Testis (tissue), 3 donors: ENCODE results near the gene LYST. TPM values are rescaled to one million over a fixed set of nuclear protein-coding genes. Genes with fewer than 3 reads are reported as not detected.

Source experiments
- DNase-seq: peaks from one replicate; pipeline ENCODE4 v3.0.0-alpha.2; 2019
- H3K27ac ChIP-seq, 2 donors: fragments of 200-600 bp; sonication (generic); one replicate each; pipeline ENCODE4 v1.5.1; 2019
- H3K27me3 ChIP-seq: fragments of 200-600 bp; sonication (generic); one replicate; pipeline ENCODE4 v1.5.1; 2019
- H3K36me3 ChIP-seq: fragments of 200-600 bp; sonication (generic); one replicate; pipeline ENCODE4 v1.5.1; 2017; ENCODE audit warnings: low read depth; ENCODE audit errors: missing control alignments
- H3K4me1 ChIP-seq: fragments of 200-600 bp; sonication (generic); one replicate; pipeline ENCODE4 v1.5.1; 2019
- H3K4me3 ChIP-seq, 2 donors: fragments of 200-600 bp; sonication (generic); one replicate each; pipeline ENCODE4 v1.5.1; 2017 to 2019
- H3K9me3 ChIP-seq: fragments of 200-600 bp; sonication (generic); one replicate; pipeline ENCODE4 v1.5.1; 2017
- POLR2A ChIP-seq: fragments of 450-650 bp; IDR thresholded peaks from one replicate; pipeline ENCODE4 v1.6.1; 2017; ENCODE audit warnings: antibody characterized with exemption, mild to moderate bottlenecking, moderate library complexity
- WGBS, 2 donors: methylation state at CpG; one replicate each; pipeline ENCODE4 v1.1.5; 2018; 5-methylcytosine and 5-hydroxymethylcytosine counted together
- intact Hi-C: fragments of 100-400 bp; cut with DNase I; formaldehyde crosslinking; loops from one replicate; pipeline ENCODE4 v1.15.1; 2023; ENCODE audit warnings: low total_unique reads
- polyA plus RNA-seq: library from polyadenylated mRNA; stranded (reverse); fragments of 350-450 nt; fragmentation: Illumina TruSeq; extraction: RNeasy Lipid Tissue Mini Kit (QIAGEN cat#74804); gene quantifications from one replicate; pipeline ENCODE4 v1.2.3, GENCODE V29; 2014; ENCODE audit warnings: low read depth, low replicate concordance; ENCODE audit not compliant: insufficient read depth
- total RNA-seq, 2 donors: library from RNA; depleted of rRNA; stranded (reverse); fragments of >200 nt; gene quantifications; one replicate each; pipeline ENCODE4 v1.2.3, GENCODE V29; 2016
- TF ChIP-seq, protein P1 (sequence below), 3 experiments: fragments of 450-650 bp in 2 of 3; fragments of 200-600 bp in 1 of 3; sonication (generic) in 1 of 3; IDR thresholded peaks; one replicate each; pipeline ENCODE4 v1.5.1; 2016 to 2019; ENCODE audit warnings: antibody characterized with exemption in 3 of 3, mild to moderate bottlenecking in 2 of 3, moderate library complexity in 1 of 3

LYST gene
- total and polyA plus RNA-seq, 3 donors from 2014 or later = 22.9 to 69.1 (median 60.9) TPM

DNA sequence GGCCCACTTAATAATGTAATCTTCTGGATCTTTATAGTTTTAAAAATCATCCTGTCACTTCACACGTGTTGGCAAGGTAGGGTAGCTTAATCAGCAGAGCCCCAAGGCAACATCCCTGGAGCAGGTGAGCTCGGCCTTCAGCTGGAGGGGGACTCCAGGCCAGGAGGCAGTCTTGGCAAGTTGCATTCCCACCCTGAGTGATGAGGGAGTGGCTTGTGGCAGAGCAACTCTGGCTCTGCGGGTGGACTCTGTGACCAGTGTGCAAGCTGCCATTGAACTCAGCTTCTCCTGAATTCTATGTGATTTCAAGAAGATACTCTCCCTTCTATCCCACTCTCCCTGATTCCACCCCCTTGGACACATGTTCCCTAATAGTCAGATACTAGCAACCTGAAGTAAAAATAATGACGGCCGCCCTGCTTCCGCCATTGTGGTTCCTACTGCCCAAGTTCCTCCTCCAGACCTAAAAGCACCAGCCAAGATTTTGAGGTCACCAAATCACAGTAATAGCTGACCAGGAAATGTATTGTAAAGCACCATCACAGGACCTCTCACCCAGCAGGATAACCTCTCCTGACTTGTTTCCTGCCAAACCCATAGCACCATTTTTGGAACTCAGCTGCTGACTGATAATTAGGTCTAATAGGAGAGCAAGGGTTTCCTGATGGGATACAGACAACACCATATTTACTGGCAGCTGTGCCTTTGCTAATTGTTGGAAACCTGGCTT lies 11.5 kb upstream of the LYST start:
- no peak overlapping the region for H3K4me3 ChIP-seq
- H3K36me3 ChIP-seq = no peaks in the 10 kb centered on the region
- intact Hi-C loops = no loop called here
- no peak for TF ChIP-seq POLR2A
- TF ChIP-seq, protein P1, sequence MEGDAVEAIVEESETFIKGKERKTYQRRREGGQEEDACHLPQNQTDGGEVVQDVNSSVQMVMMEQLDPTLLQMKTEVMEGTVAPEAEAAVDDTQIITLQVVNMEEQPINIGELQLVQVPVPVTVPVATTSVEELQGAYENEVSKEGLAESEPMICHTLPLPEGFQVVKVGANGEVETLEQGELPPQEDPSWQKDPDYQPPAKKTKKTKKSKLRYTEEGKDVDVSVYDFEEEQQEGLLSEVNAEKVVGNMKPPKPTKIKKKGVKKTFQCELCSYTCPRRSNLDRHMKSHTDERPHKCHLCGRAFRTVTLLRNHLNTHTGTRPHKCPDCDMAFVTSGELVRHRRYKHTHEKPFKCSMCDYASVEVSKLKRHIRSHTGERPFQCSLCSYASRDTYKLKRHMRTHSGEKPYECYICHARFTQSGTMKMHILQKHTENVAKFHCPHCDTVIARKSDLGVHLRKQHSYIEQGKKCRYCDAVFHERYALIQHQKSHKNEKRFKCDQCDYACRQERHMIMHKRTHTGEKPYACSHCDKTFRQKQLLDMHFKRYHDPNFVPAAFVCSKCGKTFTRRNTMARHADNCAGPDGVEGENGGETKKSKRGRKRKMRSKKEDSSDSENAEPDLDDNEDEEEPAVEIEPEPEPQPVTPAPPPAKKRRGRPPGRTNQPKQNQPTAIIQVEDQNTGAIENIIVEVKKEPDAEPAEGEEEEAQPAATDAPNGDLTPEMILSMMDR (IDR thresholded peaks at IDR 0.05) = no peak
- H3K27me3 ChIP-seq = no peaks in the 10 kb centered on the region
- 59 to 84% methylated on average over 6 of the region's 6 CpGs for WGBS, 2 donors
- H3K4me1 ChIP-seq = peaks cover 13% of the 10 kb centered on the region
- H3K27ac ChIP-seq = no peak overlapping the region
- H3K9me3 ChIP-seq = no peaks in the 10 kb centered on the region
- no peak for DNase-seq

DNA sequence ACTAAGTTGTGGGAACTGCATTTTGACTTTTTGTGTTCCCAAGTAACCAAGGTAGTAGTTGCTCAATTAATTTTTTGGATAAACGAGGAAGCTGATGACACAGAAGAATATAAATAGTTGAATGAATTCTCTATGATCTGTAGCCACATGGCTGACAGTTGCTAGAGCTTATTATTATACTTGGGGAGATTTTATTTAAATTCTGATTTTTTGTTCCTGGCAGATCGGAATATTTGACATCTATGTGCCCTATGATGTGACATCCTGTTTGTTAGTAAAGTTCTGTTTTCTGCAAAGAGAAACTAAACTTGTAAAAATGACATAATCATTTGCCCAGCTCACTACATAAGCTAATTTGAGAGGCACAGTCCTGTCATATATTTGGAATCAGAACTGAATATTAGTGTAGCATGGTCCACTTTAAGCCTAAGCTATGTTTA lies 9.7 kb upstream of the LYST start:
- no peaks in the 10 kb centered on the region for H3K27me3 ChIP-seq
- TF ChIP-seq, protein P1 (IDR thresholded peaks at IDR 0.05) = no peak
- TF ChIP-seq POLR2A = no peak
- H3K4me3 ChIP-seq = no peak overlapping the region
- 73 to 82% methylated on average over 2 of the region's 2 CpGs for WGBS, 2 donors
- no peaks in the 10 kb centered on the region for H3K36me3 ChIP-seq
- intact Hi-C loops = no loop called here
- DNase-seq = no peak
- H3K9me3 ChIP-seq = no peaks in the 10 kb centered on the region
- peaks cover 3% of the 10 kb centered on the region for H3K4me1 ChIP-seq
- H3K27ac ChIP-seq = no peak overlapping the region

DNA sequence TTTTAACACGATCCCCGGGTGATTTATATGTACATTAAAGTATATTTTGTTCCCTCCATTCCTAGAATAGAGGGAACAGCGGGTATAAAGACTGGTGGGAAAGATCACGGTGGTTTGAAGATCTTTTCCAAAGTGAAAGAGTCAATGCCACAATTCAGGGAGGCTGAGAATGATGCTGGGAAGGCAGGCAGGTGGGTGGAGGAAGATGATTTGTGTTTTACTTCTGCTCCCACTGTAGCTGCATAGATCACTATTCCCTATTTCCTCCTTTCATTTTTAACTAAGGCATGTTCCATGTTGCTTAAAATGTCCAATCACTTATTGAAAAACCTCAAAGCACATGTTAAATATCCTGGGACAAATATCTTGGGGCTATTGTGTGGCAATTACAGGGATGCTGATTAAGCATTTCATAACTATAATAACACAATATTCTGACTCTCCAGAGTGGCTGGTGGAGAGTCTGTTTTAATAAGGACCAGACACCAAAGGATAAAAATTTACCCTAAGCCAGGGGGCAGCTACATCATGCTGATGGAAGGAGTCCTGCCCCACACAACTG lies 8.4 kb upstream of the LYST start:
- DNase-seq = no peak
- Histone ChIP-seq H3K4me1 (peaks cover 3% of the 10 kb centered on the region), H3K27me3 (no peaks in the 10 kb centered on the region), H3K27ac (no peak overlapping the region), H3K36me3 (no peaks in the 10 kb centered on the region), H3K9me3 (no peaks in the 10 kb centered on the region), H3K4me3 (no peak overlapping the region)
- intact Hi-C loops = no loop called here
- no peak for TF ChIP-seq POLR2A
- TF ChIP-seq, protein P1 (IDR thresholded peaks at IDR 0.05) = no peak
- WGBS, 2 donors = 81 to 89% methylated on average over 4 of the region's 4 CpGs

DNA sequence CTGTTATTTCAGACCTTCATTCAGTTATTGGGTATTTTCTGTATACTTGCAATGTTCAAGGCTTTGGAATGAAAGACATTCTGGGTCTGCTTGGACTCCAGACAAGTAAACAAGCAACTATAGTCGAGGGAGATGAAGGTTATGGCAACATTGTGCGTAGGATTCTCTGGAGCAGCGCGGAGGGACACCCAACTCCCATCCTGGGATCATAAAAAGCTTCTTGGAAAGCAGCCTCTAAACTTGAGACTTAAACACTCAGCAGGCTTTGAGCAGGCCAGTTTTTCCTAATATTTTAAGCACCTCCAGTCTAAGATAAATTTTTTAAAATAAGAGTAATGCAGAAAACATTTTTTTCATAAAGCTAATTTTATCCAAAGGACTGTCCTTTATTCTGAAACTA lies 7.6 kb upstream of the LYST start:
- WGBS, 2 donors = 29 to 46% methylated on average over 4 of the region's 4 CpGs
- H3K27me3 ChIP-seq = no peaks in the 10 kb centered on the region
- intact Hi-C loops = no loop called here

More for the DNA sequence above, 7.6 kb upstream of the LYST start:
- peak overlapping the region; percentile 15 to 41 for H3K27ac ChIP-seq
- no peak for TF ChIP-seq POLR2A
- TF ChIP-seq, protein P1 (IDR thresholded peaks at IDR 0.05) = no peak
- peaks cover 3% of the 10 kb centered on the region for H3K4me1 ChIP-seq
- no peaks in the 10 kb centered on the region for H3K36me3 ChIP-seq
- DNase-seq = no peak
- no peaks in the 10 kb centered on the region for H3K9me3 ChIP-seq
- H3K4me3 ChIP-seq = no peak overlapping the region
